Measurements from ENCODE around the gene BEST4. TPM values are rescaled to one million over a fixed set of nuclear protein-coding genes. Genes with fewer than 3 reads are reported as not detected.

BEST4 gene
- polyA plus RNA-seq, 1 donor from 2014 or later = not detected

GRCh38 chr1:44776730-44777068, 11.3 kb downstream of the BEST4 start:
- Histone ChIP-seq H3K9me3 (ENCODE audit: low read length) (no peaks in the 10 kb centered on the region), H3F3A (ENCODE audit: insufficient read depth, low read length, poor library complexity, severe bottlenecking) (no peaks in the 10 kb centered on the region), H3K27me3 (ENCODE audit: insufficient read depth, low read depth, low read length) (no peaks in the 10 kb centered on the region), H2AFZ (ENCODE audit: low read depth, low read length) (no peak overlapping the region), H4K20me1 (ENCODE audit: insufficient read depth) (peaks cover 2% of the 10 kb centered on the region), H3K36me3 (ENCODE audit: insufficient read depth, low read length) (no peaks in the 10 kb centered on the region), H3K4me3 (ENCODE audit: low read length) (peak overlapping the region; percentile 81), H3K9ac (ENCODE audit: low read length) (peak overlapping the region; percentile 95), H3K9me2 (ENCODE audit: insufficient read depth, low read length) (no peaks in the 10 kb centered on the region), H3K79me2 (replicated peaks; ENCODE audit: insufficient read depth, low read length) (peaks cover 10% of the 10 kb centered on the region), H3K4me2 (ENCODE audit: low read length) (peak overlapping the region; percentile 75), H3K27ac (ENCODE audit: low read length) (no peak overlapping the region)
- TF ChIP-seq CTCF (IDR thresholded peaks at IDR 0.05; ENCODE audit: poor library complexity, severe bottlenecking) = no peak
- TF ChIP-seq RAD21 (conservative IDR thresholded peaks at IDR 0.05) = no peak
- TF ChIP-seq SMC3 (conservative IDR thresholded peaks at IDR 0.05; ENCODE audit: poor library complexity) = no peak
- no peak for TF ChIP-seq MXI1 (conservative IDR thresholded peaks at IDR 0.05; ENCODE audit: poor library complexity, severe bottlenecking)
- no peak for TF ChIP-seq EP300 (conservative IDR thresholded peaks at IDR 0.05; ENCODE audit: poor library complexity, severe bottlenecking)
- no peak for TF ChIP-seq EZH2 (IDR thresholded peaks at IDR 0.05; ENCODE audit: borderline replicate concordance, insufficient read depth, low read length, poor library complexity, severe bottlenecking)
- TF ChIP-seq TAF1 (IDR thresholded peaks at IDR 0.05; ENCODE audit: low read depth) = no peak
- no peak for TF ChIP-seq POLR2AphosphoS5 (IDR thresholded peaks at IDR 0.05)
- TF ChIP-seq, protein P1, sequence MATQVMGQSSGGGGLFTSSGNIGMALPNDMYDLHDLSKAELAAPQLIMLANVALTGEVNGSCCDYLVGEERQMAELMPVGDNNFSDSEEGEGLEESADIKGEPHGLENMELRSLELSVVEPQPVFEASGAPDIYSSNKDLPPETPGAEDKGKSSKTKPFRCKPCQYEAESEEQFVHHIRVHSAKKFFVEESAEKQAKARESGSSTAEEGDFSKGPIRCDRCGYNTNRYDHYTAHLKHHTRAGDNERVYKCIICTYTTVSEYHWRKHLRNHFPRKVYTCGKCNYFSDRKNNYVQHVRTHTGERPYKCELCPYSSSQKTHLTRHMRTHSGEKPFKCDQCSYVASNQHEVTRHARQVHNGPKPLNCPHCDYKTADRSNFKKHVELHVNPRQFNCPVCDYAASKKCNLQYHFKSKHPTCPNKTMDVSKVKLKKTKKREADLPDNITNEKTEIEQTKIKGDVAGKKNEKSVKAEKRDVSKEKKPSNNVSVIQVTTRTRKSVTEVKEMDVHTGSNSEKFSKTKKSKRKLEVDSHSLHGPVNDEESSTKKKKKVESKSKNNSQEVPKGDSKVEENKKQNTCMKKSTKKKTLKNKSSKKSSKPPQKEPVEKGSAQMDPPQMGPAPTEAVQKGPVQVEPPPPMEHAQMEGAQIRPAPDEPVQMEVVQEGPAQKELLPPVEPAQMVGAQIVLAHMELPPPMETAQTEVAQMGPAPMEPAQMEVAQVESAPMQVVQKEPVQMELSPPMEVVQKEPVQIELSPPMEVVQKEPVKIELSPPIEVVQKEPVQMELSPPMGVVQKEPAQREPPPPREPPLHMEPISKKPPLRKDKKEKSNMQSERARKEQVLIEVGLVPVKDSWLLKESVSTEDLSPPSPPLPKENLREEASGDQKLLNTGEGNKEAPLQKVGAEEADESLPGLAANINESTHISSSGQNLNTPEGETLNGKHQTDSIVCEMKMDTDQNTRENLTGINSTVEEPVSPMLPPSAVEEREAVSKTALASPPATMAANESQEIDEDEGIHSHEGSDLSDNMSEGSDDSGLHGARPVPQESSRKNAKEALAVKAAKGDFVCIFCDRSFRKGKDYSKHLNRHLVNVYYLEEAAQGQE (IDR thresholded peaks at IDR 0.05; ENCODE audit: borderline replicate concordance) = no peak

DNA sequence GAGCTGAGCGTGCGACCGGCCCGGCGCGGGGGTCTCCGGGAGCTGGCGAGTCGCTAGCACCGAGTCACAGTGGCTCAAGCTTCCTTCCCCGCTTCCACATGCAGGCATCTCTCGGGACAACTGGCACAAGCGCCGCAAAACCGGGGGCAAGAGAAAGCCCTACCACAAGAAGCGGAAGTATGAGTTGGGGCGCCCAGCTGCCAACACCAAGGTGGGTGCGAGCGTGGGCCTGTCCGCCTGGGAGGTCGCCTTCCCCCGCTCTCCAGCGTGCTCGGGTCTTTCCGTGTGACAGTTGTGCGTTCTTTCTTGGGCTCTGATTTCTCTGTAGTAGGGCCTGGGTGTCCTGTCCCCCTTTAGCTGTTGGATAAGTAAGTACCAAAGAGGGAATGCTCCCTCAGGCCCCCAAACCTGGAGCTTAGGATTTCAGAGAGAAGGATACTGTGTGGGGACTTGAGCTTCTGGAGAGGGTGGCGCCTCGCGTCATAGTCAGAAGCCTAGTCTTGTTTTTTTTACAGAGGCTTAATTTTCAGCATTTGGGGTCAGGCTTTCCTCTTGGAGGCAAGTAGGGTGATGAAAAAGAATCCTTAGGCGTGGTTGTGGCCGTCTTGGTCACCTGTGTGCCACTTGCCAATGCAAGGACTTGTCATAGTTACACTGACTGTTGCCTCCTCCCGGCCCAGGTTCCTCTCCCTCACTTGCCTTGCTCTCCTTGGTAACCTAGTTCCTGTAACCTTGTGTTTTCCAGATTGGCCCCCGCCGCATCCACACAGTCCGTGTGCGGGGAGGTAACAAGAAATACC, 11.8 kb downstream of the BEST4 start:
- no peaks in the 10 kb centered on the region for H3F3A ChIP-seq (ENCODE audit: insufficient read depth, low read length, poor library complexity, severe bottlenecking)
- peak overlapping the region; percentile 96 for H3K27ac ChIP-seq (ENCODE audit: low read length)
- H3K4me2 ChIP-seq (ENCODE audit: low read length) = peak overlapping the region; percentile 75
- TF ChIP-seq TAF1 (IDR thresholded peaks at IDR 0.05; ENCODE audit: low read depth) (no peak), MXI1 (conservative IDR thresholded peaks at IDR 0.05; ENCODE audit: poor library complexity, severe bottlenecking) (no peak), SMC3 (conservative IDR thresholded peaks at IDR 0.05; ENCODE audit: poor library complexity) (no peak), POLR2AphosphoS5 (IDR thresholded peaks at IDR 0.05) (no peak), EP300 (conservative IDR thresholded peaks at IDR 0.05; ENCODE audit: poor library complexity, severe bottlenecking) (no peak), CTCF (IDR thresholded peaks at IDR 0.05; ENCODE audit: poor library complexity, severe bottlenecking) (no peak), RAD21 (conservative IDR thresholded peaks at IDR 0.05) (no peak), EZH2 (IDR thresholded peaks at IDR 0.05; ENCODE audit: borderline replicate concordance, insufficient read depth, low read length, poor library complexity, severe bottlenecking) (no peak)
- TF ChIP-seq, protein P1 (IDR thresholded peaks at IDR 0.05; ENCODE audit: borderline replicate concordance) = no peak
- no peaks in the 10 kb centered on the region for H3K36me3 ChIP-seq (ENCODE audit: insufficient read depth, low read length)
- H3K79me2 ChIP-seq (replicated peaks; ENCODE audit: insufficient read depth, low read length) = peaks cover 10% of the 10 kb centered on the region
- H2AFZ ChIP-seq (ENCODE audit: low read depth, low read length) = peak overlapping the region; percentile 99
- H3K9me2 ChIP-seq (ENCODE audit: insufficient read depth, low read length) = no peaks in the 10 kb centered on the region
- peak overlapping the region; percentile 81 for H3K4me3 ChIP-seq (ENCODE audit: low read length)
- H3K9ac ChIP-seq (ENCODE audit: low read length) = peak overlapping the region; percentile 95
- H3K27me3 ChIP-seq (ENCODE audit: insufficient read depth, low read depth, low read length) = no peaks in the 10 kb centered on the region
- peaks cover 2% of the 10 kb centered on the region for H4K20me1 ChIP-seq (ENCODE audit: insufficient read depth)
- no peaks in the 10 kb centered on the region for H3K9me3 ChIP-seq (ENCODE audit: low read length)

Measured in neural cell (in vitro differentiated cells).